Astrocyte of the spinal cord (primary cell): ENCODE measurements around the gene ERBB4.

Experiments
- DNase-seq: peaks from one replicate; pipeline ENCODE4 v3.0.0; 2011; ENCODE audit warnings: low read depth, low spot score
- H3K4me3 ChIP-seq: 2 replicates; pipeline ENCODE4 v1.5.1; 2011; ENCODE audit warnings: low read depth, mild to moderate bottlenecking, low read length, moderate library complexity
- CTCF ChIP-seq: IDR thresholded peaks from 2 replicates; pipeline ENCODE4 v1.5.1; 2012; ENCODE audit warnings: low read depth, mild to moderate bottlenecking, low read length, inconsistent platforms
- in situ Hi-C: cut with HindIII; loops from 2 replicates; pipeline ENCODE4 v1.10.0; 2017; ENCODE audit warnings: low sequenced_read_pairs

The ERBB4 gene

GRCh38 chr2:212007972-212008371, 530.6 kb downstream of the ERBB4 start:
- in situ Hi-C loops: no loop called here
- no peak for TF ChIP-seq CTCF
- no peak for DNase-seq
- H3K4me3 ChIP-seq: no peak overlapping the region

- in situ Hi-C loops: no loop called here
- no peak overlapping the region for H3K4me3 ChIP-seq
- TF ChIP-seq CTCF: peak; percentile 70
- peak; percentile 28 for DNase-seq
Observed at GRCh38 chr2:212005085-212005671, 533.4 kb downstream of the ERBB4 start.

GRCh38 chr2:212001325-212001724, 537.3 kb downstream of the ERBB4 start:
- DNase-seq: no peak
- no peak for TF ChIP-seq CTCF
- H3K4me3 ChIP-seq: no peak overlapping the region
- in situ Hi-C loops: no loop called here

- no peak for TF ChIP-seq CTCF
- no peak for DNase-seq
- no peak overlapping the region for H3K4me3 ChIP-seq
- in situ Hi-C loops: no loop called here
Observed at GRCh38 chr2:211996857-211997256, 541.7 kb downstream of the ERBB4 start.

- H3K4me3 ChIP-seq: no peak overlapping the region
- DNase-seq: no peak
- in situ Hi-C loops: no loop called here
- TF ChIP-seq CTCF: no peak
Observed at GRCh38 chr2:211994806-211995205, 543.8 kb downstream of the ERBB4 start.

GRCh38 chr2:211990335-211990734, 548.3 kb downstream of the ERBB4 start:
- in situ Hi-C loops: no loop called here
- TF ChIP-seq CTCF: no peak
- no peak overlapping the region for H3K4me3 ChIP-seq
- DNase-seq: no peak

GRCh38 chr2:211986313-211986712, 552.3 kb downstream of the ERBB4 start:
- no peak for DNase-seq
- TF ChIP-seq CTCF: no peak
- no peak overlapping the region for H3K4me3 ChIP-seq
- in situ Hi-C loops: no loop called here
